Measurements from ENCODE around the gene KCNG3.

KCNG3 gene, protein sequence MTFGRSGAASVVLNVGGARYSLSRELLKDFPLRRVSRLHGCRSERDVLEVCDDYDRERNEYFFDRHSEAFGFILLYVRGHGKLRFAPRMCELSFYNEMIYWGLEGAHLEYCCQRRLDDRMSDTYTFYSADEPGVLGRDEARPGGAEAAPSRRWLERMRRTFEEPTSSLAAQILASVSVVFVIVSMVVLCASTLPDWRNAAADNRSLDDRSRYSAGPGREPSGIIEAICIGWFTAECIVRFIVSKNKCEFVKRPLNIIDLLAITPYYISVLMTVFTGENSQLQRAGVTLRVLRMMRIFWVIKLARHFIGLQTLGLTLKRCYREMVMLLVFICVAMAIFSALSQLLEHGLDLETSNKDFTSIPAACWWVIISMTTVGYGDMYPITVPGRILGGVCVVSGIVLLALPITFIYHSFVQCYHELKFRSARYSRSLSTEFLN

DNA sequence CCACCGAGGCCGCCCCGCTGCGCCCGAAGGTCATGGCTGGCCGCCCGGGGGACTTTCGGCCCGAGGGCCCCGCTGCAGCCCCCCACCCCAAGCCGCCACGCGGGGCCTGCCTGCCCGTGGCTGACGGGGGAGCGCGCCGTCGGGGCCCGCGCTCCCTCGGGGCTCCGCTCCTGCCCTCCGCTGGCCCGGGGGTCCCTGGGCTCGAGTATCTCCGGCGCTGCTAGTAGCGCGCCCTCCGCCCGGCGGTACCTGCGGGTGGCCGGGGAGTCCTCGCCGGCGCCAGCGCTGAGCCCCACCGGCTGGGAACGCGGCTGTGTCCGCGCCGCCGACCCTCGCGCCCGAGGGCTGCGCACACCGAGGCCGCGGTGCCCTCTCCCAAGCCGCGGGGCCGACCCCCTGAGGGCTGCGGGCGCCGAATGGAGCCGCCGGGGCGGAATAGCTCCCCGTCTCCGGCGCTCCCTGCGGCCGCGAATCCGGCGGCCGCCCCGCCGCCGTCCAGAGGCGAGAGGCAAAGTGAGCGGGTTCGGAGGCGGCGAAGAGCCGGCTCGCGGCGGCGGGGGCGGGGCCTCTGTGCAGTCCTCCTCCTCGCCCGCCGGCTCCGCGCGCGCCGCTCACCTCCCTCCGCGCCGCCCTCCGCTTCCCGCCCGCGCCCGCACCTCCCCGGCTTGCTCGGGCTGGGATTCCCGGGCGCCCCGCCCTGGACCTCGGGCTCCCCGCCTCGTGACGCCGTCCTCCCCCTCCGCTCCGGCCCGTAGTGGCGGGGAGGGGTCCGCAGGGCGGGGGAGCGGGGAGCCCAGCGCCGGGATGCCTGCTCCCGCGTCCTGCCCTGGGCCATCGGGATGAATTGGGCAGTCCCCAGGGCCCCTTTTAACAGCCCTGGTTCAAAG, at the start of gene KCNG3:
Gene KCNG3, minus strand, starts transcription at position 515 of the 887 bp plus-strand sequence. Its CDS starts 481 bp downstream, at position 34.
- peak; percentile 79 for DNase-seq

DNA sequence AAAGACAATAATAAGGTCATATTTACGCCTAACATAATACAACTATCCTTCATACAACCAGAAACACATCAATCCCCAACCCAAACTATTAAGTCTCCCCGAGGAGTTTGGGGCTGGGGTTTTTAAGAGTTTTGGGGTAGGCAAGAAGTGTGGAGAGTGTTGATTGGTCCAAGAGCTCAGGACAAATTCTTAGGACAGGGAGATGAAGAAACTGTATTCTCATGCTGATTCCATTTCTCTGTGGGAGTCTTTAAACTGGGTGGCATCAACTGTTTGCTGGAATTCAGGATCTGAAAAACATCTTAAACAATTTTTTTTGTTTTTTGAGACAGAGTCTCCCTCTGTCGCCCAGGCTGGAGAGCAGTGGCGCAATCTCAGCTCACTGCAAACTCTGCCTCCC, 49.1 kb upstream of the KCNG3 start:
- DNase-seq = no peak

DNA sequence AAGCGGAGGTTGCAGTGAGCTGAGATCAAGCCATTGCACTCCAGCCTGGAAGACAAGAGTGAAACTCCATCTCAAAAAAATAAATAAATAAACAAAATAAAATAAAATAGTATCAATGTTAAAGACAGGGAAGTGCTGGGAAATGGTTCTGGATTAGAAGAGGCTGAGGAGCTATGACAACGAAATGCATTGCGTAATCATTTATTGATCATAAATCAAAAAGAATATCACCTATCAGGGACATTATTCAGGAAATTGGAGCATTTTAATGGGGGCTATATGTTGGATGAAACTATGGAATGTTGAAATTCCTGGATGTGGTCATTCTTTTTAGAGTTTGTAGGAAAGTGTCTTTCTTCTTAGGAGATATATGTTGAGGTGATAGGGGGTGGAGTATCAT, 43.7 kb upstream of the KCNG3 start:
- DNase-seq = no peak

DNA sequence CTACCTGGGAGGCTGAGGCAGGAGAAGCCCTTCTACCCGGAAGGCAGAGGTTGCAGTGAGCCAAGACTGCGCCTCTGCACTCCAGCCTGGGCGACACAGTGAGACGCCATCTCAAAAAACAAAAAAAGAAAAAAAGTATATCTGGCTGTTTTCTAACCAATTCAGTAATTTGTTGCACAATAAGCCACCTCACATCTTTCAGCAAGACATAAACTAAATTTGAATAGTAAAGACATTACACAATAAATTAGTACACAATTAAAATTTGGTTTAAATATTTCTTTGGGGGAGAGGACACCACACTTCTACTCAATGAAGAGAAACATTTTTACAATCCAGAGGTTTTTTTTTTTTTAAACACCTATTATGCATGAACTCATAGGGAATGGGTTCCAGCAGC, 38.6 kb upstream of the KCNG3 start:
- no peak for DNase-seq

DNA sequence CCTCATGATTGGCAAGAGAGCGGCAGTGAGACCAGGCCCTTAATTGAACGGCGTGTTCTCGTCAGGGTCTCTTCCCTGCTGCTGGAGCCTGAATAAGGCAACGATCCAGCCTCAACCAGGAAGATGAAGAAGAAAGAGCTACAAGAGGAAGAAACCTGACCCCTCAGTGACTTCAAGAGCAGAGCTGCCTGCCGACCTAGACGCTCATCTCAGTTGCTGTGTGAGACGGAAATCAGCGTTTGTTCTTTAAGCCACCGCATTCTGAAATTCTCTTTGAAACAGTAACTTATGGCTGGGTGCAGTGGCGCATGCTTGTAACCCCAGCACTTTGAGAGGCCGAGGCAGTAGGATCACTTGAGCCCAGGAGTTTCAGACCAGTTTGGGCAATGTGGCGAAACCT, 29.6 kb upstream of the KCNG3 start:
- DNase-seq = no peak

DNA sequence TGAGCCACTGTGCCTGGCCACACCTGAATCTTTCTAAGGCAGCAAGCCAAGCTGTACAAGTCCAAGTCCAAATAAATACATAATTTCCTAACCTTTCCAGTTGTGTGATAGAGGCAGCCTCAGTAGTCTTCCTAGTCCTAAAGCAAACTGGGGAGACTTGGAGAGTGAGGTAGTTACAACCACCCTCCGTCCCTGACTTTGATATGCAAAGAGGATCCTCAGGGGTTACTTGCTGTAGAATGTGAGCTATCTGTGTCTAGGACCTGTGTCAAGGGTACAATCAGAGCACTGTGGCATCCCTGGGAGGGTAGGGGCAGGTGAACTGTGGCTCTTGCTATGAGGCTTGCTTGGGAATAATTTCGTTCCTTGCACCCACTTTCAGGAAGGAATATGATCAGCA, 28.3 kb upstream of the KCNG3 start:
- no peak for DNase-seq

DNA sequence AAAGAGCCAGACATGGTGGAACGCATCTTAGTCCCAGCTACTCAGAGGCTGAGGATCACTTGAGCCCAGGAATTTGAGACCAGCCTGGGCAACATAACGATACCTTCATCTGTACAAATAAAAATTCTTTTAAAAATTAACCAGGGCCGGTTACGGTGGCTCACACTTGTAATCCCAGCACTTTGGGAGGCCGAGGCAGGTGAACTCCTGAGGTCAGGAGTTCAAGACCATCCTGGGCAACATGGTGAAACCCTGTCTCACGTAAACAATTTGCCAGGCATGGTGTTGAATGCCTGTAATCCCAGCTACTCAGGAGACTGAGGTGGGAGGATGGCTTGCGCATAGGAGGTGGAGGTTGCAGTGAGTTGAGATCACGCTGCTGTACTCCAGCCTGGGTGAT, 25.8 kb upstream of the KCNG3 start:
- no peak for DNase-seq

DNA sequence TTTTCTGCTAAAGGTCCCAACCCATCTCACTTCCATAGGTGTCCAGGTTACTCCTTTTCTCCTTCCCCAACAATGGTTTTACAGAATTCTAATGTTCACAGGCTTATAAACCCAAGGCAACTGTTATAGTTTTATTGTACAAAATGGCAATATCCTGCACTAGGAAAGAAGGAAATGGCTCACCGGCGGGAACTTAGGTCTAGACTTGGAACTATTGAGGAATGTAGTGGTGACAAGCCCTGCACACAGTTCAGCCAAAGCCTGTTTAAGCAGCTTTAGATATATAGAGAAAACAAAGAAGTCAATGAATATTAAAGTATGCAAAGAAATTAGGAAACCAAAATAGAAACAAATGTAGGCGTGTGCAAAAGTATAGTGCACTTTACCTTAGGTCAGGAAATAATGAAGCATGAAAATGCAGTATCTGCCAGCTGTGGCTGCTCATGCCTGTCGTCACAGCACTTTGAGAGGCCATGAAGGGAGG, 22.7 kb upstream of the KCNG3 start:
- DNase-seq = no peak

DNA sequence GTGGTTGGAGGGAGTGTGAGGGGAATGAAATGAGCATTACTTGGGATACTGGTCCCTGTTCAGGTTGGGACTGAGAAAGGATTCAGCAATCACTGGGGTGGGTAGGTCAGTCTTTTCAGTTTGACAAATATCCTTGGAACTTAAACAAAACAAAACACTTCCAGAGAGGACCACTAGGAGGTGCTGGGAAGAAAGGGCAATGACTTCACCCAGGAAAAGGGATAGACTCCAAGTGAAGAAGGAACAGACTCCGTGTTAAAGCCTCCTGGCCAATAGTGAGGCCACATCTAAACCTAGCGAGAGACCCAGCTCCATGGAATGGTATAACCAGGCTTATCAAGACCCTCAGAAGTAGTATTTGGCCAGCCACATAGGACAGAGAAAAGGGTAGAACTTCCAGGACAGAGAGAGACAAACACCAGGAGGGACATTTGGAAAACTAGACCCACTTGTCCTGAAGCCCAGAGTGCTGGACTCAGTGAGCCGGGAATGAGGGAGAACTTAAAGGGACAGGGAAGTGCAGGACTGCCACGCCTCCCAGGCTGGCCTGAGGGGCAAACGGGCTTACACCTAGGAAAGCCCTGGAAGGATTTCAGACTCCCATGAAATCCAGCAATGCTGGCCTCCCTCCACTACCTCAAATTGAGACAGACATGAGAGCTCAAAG, 19.6 kb upstream of the KCNG3 start:
- DNase-seq = no peak

DNA sequence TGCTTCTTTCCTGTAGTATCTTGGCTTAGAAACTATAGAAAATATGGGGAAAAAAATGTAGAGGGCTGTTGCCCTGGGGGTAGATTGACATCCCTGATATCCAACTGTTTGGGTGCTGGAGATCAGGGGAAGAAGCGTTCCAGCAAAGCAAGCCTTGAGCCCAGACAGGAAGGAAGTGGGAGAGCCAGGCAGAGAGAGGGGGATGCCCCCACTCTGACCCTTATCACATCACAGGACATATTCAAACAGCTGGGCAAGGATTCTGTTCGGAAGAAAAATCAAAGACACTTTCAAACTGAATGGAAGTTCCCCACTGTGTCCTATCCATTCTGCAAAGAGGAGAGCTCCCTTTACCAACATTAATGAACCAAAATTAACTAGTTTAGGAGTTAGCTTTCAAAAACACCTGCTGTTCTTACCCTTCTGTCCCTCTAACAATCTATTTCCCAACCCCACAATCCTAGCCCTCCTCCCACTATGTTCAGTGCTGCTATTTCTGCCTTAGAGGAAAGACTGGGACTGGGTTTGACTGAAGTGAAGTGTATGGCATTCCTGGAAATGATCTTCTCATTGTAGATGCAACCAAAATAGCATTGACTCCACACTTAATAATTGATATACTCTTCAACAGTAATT, 16.9 kb upstream of the KCNG3 start:
- no peak for DNase-seq

DNA sequence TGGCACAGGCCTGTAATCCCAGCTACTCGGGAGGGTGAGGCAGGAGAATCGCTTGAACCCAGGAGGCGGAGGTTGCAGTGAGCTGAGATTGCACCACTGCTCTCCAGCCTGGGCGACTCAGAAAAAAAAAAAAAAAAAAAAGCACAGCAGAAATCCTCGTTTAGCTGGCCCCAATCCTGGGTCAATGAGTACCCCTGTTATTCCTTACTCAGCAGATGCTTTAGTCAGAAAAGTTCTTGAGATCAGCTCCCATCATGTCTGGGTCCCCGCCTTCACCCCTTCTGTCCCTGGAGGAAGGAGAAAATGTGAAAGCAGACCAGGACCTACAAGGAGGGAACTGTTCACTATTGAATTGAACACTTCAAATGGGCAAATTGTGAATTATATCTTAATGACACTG, 16.4 kb upstream of the KCNG3 start:
- no peak for DNase-seq

DNA sequence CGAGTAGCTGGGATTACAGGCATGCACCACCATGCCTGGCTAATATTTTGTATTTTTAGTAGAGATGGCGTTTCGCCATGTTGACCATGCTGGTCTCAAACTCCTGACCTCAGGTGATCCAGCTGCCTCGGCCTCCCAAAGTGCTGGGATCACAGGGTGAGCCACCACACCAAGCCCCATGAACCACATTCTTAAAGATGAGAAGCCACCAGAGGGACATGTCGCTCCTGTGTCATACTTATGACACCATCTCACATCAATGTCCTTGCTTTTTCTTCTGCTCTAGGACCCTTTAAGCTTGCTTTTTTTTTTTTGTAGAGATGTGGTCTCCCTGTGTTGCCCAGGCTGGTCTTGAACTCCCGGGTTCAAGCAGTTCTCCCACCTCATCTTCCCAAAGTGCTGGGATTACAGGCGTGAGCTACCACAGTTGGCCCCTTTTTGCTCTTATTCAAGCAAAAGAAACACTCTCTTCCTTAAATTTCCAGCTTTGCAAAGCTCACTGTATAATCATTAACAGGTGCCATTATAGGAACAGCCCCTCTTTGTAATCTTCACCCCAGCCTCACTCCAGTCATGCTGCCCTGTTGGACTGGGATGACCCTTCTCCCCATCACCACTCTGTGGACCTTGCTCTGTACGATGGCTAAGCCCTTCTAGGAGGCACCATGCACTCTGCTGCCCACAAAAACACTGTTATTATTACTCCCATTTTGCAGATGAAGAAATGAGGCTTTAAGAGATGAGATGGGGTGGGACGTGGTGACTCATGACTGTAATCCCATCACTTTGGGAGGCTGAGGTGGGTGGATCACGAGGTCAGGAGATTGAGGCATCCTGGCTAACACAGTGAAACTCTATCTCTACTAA, 10.8 kb upstream of the KCNG3 start:
- no peak for DNase-seq

DNA sequence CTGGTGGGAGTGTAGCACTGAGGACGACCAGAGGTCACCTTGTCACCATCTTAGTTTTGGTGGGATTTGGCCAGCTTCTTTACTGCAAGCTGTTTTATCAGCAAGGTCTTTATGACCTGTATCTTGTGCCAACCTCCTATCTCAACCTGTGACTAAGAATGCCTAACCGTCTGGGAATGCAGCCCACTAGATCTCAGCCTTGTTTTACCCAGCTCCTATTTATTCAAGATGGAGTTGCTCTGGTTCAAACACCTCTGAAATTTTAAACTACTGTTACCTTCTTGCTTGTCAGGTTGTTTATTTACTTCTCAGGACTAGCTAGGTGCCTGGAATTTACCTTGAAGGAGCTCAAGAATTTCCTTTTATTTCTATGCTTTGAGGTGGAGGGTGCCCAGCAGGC, 9.5 kb upstream of the KCNG3 start:
- DNase-seq = no peak

DNA sequence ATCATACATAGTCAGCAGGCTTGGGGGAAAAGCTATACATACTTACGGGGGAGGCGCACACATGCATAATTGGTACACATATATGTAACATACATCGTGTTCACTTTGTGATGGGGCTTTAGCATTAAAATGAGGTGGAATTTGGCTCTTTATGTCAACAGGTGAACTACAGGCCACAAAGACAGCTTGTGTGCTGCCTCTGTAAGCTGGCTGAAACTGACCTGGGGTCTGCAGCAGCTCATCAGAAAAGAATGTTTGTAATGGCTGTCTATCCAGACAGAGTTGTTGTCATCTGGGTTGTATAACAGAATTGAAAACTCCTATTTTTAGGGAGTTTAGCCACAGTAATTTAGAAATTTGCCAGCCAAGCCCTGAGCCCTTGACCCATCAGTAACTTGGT, 4.7 kb upstream of the KCNG3 start:
- no peak for DNase-seq

DNA sequence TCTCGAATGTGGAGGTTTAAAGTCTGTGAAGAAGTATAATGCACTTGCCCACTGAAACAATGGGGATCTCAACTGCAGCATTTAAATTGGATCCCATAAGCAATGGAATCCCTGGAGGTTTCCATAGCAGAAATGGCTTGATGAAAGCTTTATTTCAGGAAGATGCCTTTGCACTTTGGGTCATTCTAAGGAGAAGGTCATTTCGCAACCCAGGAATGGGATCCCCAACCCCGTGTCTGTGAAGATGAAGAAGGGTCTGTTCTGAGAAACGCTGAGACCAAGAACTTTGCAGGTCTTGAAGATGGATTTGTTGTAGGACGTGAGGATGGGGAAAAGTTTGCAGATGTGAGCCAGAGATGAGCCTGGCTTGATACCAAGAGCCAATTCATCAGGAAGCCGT, 1.8 kb upstream of the KCNG3 start:
- no peak for DNase-seq

DNA sequence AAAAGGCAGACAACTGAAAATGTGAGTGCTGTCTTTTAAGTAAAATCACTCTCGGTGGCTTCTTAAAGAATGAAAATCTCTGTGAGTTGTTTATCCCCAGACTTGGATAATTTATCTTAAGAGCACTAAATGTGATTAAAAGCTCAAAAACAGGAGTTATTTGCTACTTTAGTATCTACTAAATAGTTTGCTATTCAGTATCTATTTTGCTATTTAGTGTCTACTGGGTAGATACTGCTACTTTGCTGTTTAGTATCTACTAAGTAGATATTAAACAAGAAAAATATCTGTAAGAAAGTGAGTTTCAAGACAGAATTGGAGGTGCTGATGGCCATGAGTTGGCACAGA, 1.4 kb upstream of the KCNG3 start:
- DNase-seq = no peak

DNA sequence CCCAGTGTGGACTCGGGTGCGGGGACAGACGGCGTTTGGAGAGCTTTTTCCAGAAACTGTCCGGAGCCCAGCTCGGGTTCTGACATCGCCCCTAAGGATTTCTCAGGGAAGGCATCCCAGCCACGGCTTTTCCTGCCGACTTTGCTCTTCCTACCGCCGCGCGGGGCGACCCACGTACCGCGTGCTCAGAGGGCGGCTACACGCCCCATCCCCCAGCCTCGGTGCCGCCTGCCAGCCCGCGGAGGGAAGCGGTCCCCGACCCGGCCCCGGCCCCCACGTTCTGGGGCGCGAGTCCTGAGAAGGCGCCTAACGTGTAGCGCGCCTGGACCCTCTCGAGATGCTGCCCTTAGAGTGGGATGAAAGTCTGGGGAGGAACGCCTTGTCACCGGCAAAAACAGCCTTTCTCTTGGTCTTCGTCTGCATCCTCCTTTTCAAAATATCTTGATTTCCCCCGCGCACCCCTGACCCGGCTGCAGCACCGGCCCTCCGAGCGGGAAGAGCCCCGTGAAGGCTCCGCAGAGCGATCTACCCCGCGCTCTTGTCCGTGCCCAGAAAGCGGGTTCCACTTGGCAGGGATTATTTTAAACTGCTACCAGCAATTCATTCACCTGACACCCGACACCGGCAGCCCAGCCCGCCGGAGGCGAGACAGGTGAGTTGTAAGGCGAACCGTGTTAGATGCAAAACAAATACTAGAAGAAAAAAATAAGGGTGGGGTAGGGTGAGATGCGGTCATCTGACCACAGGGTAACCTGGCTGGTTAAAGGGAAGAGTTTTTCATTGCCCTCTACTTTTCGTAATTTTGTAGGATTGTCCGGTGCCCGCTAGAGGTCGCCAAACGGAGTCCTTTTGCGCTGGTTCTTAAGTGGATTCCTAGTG, 812 bp upstream of the KCNG3 start:
- DNase-seq = peak; percentile 79

DNA sequence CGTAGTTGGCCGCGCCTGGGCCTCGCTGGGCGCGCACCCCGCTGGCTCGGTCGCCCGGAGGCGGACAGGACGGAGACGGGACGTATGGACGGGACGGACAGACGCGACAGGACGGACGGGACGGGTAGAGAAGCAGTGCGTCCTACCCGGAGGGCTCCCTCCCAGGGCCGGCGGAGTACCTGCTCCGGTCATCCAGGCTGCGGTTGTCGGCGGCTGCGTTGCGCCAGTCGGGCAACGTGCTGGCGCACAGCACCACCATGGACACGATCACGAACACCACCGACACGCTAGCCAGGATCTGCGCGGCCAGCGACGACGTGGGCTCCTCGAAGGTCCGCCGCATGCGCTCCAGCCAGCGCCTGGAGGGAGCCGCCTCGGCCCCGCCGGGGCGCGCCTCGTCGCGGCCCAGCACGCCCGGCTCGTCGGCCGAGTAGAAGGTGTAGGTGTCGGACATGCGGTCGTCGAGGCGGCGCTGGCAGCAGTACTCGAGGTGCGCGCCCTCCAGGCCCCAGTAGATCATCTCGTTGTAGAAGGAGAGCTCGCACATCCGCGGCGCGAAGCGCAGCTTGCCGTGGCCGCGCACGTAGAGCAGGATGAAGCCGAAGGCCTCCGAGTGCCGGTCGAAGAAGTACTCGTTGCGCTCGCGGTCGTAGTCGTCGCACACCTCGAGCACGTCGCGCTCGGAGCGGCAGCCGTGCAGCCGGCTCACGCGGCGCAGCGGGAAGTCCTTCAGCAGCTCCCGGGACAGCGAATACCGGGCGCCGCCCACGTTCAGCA, 903 bp downstream of the KCNG3 start:
- DNase-seq = peak; percentile 55

DNA sequence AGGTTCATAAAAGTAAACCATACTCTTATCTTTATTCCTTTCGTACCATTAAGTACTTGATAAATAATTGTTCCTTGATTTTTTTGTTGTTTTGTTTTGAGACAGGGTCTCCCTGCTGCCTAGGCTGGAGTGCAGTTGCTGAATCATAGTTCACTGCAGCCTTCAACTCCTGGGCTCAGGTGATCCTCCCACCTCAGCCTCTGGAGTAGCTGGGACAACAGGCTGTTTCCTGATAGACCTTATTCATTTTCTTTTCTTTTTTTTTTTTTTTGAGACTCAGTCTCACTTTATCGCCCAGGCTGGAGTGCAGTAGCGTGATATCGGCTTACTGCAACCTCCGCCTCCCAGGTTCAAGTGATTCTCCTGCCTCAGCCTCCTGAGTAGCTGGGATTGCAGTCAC, 5.5 kb downstream of the KCNG3 start:
- DNase-seq = no peak

All from right forelimb (tissue), 1 donor.